OCI-LY7 (cell line): ENCODE results near the gene ANKRD33B.

Experiments
- EZH2phosphoT487 ChIP-seq: fragments of 200-600 bp; sonication (generic); IDR thresholded peaks from 2 replicates; pipeline ENCODE4 v1.6.1; 2018; ENCODE audit warnings: low read depth, borderline replicate concordance, mild to moderate bottlenecking, mixed run types, antibody characterized with exemption, low read length, moderate library complexity, mixed read lengths
- TF ChIP-seq, protein P1 (sequence below): fragments of 200-600 bp; sonication (generic); conservative IDR thresholded peaks from 2 replicates; pipeline ENCODE4 v1.5.1; 2014; ENCODE audit warnings: mild to moderate bottlenecking, antibody characterized with exemption, low read length, moderate library complexity, mixed read lengths

- TF ChIP-seq, protein P1, sequence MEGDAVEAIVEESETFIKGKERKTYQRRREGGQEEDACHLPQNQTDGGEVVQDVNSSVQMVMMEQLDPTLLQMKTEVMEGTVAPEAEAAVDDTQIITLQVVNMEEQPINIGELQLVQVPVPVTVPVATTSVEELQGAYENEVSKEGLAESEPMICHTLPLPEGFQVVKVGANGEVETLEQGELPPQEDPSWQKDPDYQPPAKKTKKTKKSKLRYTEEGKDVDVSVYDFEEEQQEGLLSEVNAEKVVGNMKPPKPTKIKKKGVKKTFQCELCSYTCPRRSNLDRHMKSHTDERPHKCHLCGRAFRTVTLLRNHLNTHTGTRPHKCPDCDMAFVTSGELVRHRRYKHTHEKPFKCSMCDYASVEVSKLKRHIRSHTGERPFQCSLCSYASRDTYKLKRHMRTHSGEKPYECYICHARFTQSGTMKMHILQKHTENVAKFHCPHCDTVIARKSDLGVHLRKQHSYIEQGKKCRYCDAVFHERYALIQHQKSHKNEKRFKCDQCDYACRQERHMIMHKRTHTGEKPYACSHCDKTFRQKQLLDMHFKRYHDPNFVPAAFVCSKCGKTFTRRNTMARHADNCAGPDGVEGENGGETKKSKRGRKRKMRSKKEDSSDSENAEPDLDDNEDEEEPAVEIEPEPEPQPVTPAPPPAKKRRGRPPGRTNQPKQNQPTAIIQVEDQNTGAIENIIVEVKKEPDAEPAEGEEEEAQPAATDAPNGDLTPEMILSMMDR = no peak
- TF ChIP-seq EZH2phosphoT487 = no peak
Measured at GRCh38 chr5:10546186-10546585, 17.7 kb upstream of the ANKRD33B start.
